Neural cell (in vitro differentiated cells): ENCODE data around the gene RSPRY1. TPM values are rescaled to one million over a fixed set of nuclear protein-coding genes. Genes with fewer than 3 reads are reported as not detected.
"Not testable (repeated sequence)": the region's sequence is repeated elsewhere in the genome, so short reads cannot be mapped to it uniquely, and the experiment has no call there.

ENCODE experiments used
- H2AFZ ChIP-seq: fragments of 200-600, 300-800 bp; sonication (generic), shearing (Covaris generic); 2 replicates; pipeline ENCODE4 v1.6.0; 2014; ENCODE audit warnings: low read depth, mild to moderate bottlenecking, antibody characterized with exemption, low read length, moderate library complexity
- H3F3A ChIP-seq: fragments of 200-600 bp; shearing (Covaris generic); 2 replicates; pipeline ENCODE4 v1.6.1; 2016; ENCODE audit warnings: mild to moderate bottlenecking, moderate library complexity, mixed read lengths, antibody characterized with exemption, low read length; ENCODE audit not compliant: insufficient read depth, poor library complexity, severe bottlenecking
- H3K27ac ChIP-seq: fragments of 200-600, 300-800 bp; sonication (generic), shearing (Covaris generic); 2 replicates; pipeline ENCODE4 v1.5.1; 2014; ENCODE audit warnings: mild to moderate bottlenecking, low read length, moderate library complexity
- H3K27me3 ChIP-seq: fragments of 300-800, 200-600 bp; sonication (generic), shearing (Covaris generic); 2 replicates; pipeline ENCODE4 v1.6.0; 2014; ENCODE audit warnings: mild to moderate bottlenecking, low read depth, low read length, moderate library complexity; ENCODE audit not compliant: insufficient read depth
- H3K36me3 ChIP-seq: fragments of 300-800, 200-600 bp; sonication (generic), shearing (Covaris generic); 2 replicates; pipeline ENCODE4 v1.5.1; 2014; ENCODE audit warnings: mild to moderate bottlenecking, antibody characterized with exemption, low read length, moderate library complexity; ENCODE audit not compliant: insufficient read depth
- H3K4me2 ChIP-seq: fragments of 300-800, 200-600 bp; sonication (generic), shearing (Covaris generic); 2 replicates; pipeline ENCODE4 v1.6.0; 2014; ENCODE audit warnings: mild to moderate bottlenecking, low read length
- H3K4me3 ChIP-seq: fragments of 300-800, 200-600 bp; sonication (generic), shearing (Covaris generic); 2 replicates; pipeline ENCODE4 v1.5.1; 2014; ENCODE audit warnings: mild to moderate bottlenecking, low read length, moderate library complexity
- H3K79me2 ChIP-seq: fragments of 200-600 bp; shearing (Covaris generic); replicated peaks from 2 replicates; pipeline ENCODE4 v1.6.0; 2014; ENCODE audit warnings: mild to moderate bottlenecking, low read length, moderate library complexity; ENCODE audit not compliant: insufficient read depth
- H3K9ac ChIP-seq: fragments of 300-800, 200-600 bp; sonication (generic), shearing (Covaris generic); 2 replicates; pipeline ENCODE4 v1.6.1; 2016; ENCODE audit warnings: mild to moderate bottlenecking, low read length, mixed read lengths
- H3K9me2 ChIP-seq: fragments of 200-600 bp; shearing (Covaris generic); 2 replicates; pipeline ENCODE4 v1.6.1; 2016; ENCODE audit warnings: mild to moderate bottlenecking, low read length, mixed read lengths; ENCODE audit not compliant: insufficient read depth
- H3K9me3 ChIP-seq: fragments of 200-600, 300-800 bp; sonication (generic), shearing (Covaris generic); 2 replicates; pipeline ENCODE4 v1.6.1; 2016; ENCODE audit warnings: mild to moderate bottlenecking, mixed run types, low read length, moderate library complexity, mixed read lengths
- H4K20me1 ChIP-seq: fragments of 200-600 bp; shearing (Covaris generic); 2 replicates; pipeline ENCODE4 v1.6.1; 2016; ENCODE audit warnings: mild to moderate bottlenecking, mixed run types; ENCODE audit not compliant: insufficient read depth
- CTCF ChIP-seq: fragments of 450-650 bp; IDR thresholded peaks from 2 replicates; pipeline ENCODE4 v1.5.1; 2014; ENCODE audit warnings: antibody characterized with exemption, mild to moderate bottlenecking, moderate library complexity; ENCODE audit not compliant: poor library complexity, severe bottlenecking
- EP300 ChIP-seq: fragments of 450-650 bp; conservative IDR thresholded peaks from 2 replicates; pipeline ENCODE4 v1.6.1; 2014; ENCODE audit warnings: antibody characterized with exemption, mild to moderate bottlenecking, moderate library complexity; ENCODE audit not compliant: poor library complexity, severe bottlenecking
- EZH2 ChIP-seq: fragments of 200-600, 300-800 bp; shearing (Covaris generic), sonication (generic); IDR thresholded peaks from 2 replicates; pipeline ENCODE4 v1.6.1; 2014; ENCODE audit warnings: antibody characterized with exemption, low read length, borderline replicate concordance, mild to moderate bottlenecking; ENCODE audit not compliant: insufficient read depth, poor library complexity, severe bottlenecking
- MXI1 ChIP-seq: fragments of 450-650 bp; conservative IDR thresholded peaks from 2 replicates; pipeline ENCODE4 v1.6.1; 2014; ENCODE audit warnings: antibody characterized with exemption, mild to moderate bottlenecking; ENCODE audit not compliant: poor library complexity, severe bottlenecking
- POLR2AphosphoS5 ChIP-seq: IDR thresholded peaks from 2 replicates; pipeline ENCODE4 v1.6.1; 2012
- RAD21 ChIP-seq: fragments of 450-650 bp; conservative IDR thresholded peaks from 2 replicates; pipeline ENCODE4 v1.6.1; 2014; ENCODE audit warnings: antibody characterized with exemption, mild to moderate bottlenecking, moderate library complexity
- REST ChIP-seq: IDR thresholded peaks from 2 replicates; pipeline ENCODE4 v1.6.1; 2012; ENCODE audit warnings: borderline replicate concordance
- SMC3 ChIP-seq: fragments of 450-650 bp; conservative IDR thresholded peaks from 2 replicates; pipeline ENCODE4 v1.6.1; 2014; ENCODE audit warnings: antibody characterized with exemption, mild to moderate bottlenecking, moderate library complexity; ENCODE audit not compliant: poor library complexity
- TAF1 ChIP-seq: IDR thresholded peaks from 2 replicates; pipeline ENCODE4 v1.6.1; 2012; ENCODE audit warnings: low read depth
- polyA plus RNA-seq: library from polyadenylated mRNA; depleted of rRNA; stranded (reverse); fragments of >200 nt; gene quantifications from 2 replicates; pipeline ENCODE4 v1.2.3, GENCODE V29; 2014

The RSPRY1 gene
- polyA plus RNA-seq, 1 donor from 2014 or later, result 62.0 TPM

GRCh38 chr16:57196753-57197152, 10.6 kb downstream of the RSPRY1 start:
- H4K20me1 ChIP-seq, result no peaks in the 10 kb centered on the region
- no peak overlapping the region for H2AFZ ChIP-seq
- no peak overlapping the region for H3K27ac ChIP-seq
- no peaks in the 10 kb centered on the region for H3K9me2 ChIP-seq
- no peaks in the 10 kb centered on the region for H3F3A ChIP-seq
- H3K27me3 ChIP-seq, result no peaks in the 10 kb centered on the region
- TF ChIP-seq EP300 (no peak), RAD21 (no peak), SMC3 (no peak), REST (no peak), CTCF (no peak), EZH2 (no peak), POLR2AphosphoS5 (no peak), TAF1 (no peak), MXI1 (no peak)
- no peaks in the 10 kb centered on the region for H3K9me3 ChIP-seq
- H3K4me3 ChIP-seq, result no peak overlapping the region
- H3K79me2 ChIP-seq, result peaks cover 65% of the 10 kb centered on the region
- no peak overlapping the region for H3K9ac ChIP-seq
- H3K4me2 ChIP-seq, result no peak overlapping the region
- H3K36me3 ChIP-seq, result no peaks in the 10 kb centered on the region

- not testable (repeated sequence) for H3K9me3 ChIP-seq, H3K27me3 ChIP-seq, H3F3A ChIP-seq, H4K20me1 ChIP-seq, H3K36me3 ChIP-seq, H3K9ac ChIP-seq, H3K4me2 ChIP-seq, H3K4me3 ChIP-seq, H2AFZ ChIP-seq, H3K9me2 ChIP-seq, H3K27ac ChIP-seq
- peaks cover 42% of the 10 kb centered on the region for H3K79me2 ChIP-seq
Measured at GRCh38 chr16:57200321-57200720, 14.2 kb downstream of the RSPRY1 start.

- not testable (repeated sequence) for H3K27ac ChIP-seq, H3F3A ChIP-seq, H3K27me3 ChIP-seq, H3K9ac ChIP-seq, H2AFZ ChIP-seq, H3K4me3 ChIP-seq, H3K9me3 ChIP-seq, H3K4me2 ChIP-seq, H3K9me2 ChIP-seq, H4K20me1 ChIP-seq
- H3K36me3 ChIP-seq, result peaks cover 11% of the 10 kb centered on the region
- peaks cover 41% of the 10 kb centered on the region for H3K79me2 ChIP-seq
Measured at GRCh38 chr16:57200926-57201325, 14.8 kb downstream of the RSPRY1 start.
